ENCODE measurements around the gene ZNF496. TPM values are rescaled to one million over a fixed set of nuclear protein-coding genes. Genes with fewer than 3 reads are reported as not detected.

ZNF496 gene
- total and polyA plus RNA-seq, 2 of the 13 experiments (the other 11 are each of a cell fraction or from before 2014, with no cell fraction given): 14.8 to 18.6 TPM

DNA sequence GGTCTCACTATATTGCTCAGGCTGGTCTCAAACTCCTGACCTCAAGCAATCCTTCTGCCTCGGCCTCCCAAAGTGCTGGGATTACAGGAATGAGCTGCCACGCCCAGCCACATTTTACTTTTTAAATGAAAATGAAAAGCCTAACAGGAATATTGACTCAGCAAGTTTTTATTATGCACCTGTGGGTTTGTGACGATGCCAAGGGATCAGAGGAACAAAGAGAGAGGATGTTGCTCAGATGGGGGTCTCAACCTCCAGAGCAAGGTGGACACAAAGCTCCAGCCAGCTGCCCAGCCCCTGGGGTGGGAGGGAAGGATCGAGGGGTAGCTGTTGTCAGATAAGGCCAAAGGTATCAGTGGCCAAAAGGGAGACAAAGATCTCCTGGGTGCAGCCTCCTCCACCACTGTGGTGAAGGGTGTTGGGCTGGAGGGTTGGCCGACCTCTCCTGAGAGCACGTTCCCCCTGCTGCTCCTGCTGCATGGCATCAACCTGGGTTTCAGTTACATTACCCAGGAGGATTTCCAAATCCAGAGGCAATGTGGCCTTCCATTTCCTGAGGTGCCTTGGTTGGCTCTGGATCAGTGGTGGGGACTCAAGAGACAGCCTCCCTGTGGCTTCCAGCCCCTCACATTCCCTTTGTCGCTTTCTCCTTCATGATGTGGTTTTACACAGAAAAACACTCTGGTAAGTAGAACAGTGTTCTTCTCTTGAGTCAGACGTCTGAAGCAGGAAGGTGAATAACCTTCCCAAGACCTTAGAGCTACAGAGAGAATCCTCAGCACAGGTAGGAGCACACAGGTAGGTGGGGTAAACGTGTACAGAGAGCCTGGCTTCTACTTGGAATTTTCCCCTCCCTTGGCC lies 34.2 kb downstream of the ZNF496 start:
- H3K36me3 ChIP-seq (replicated peaks in 1 of 2; ENCODE audit: control insufficient read depth in 1 of 2, insufficient read depth in 2 of 2, low read length in 2 of 2): peaks cover 8 to 11% of the 10 kb centered on the region in 2 experiments; a peak in 4 of 5 replicates
- CTCF ChIA-PET (ENCODE audit: low intra/inter-chr PET ratio, low total read pairs): no interaction called here
- FAIRE-seq: no peak
- H3K4me2 ChIP-seq (ENCODE audit: low read depth, low read length): no peak overlapping the region
- intact Hi-C loops (cut with micrococcal nuclease; ENCODE audit: unreplicated experiment): no loop called here
- no TSS peak for BruUV-seq (replicated peaks)
- in situ Hi-C loops (cut with HindIII; ENCODE audit: extremely low pct_ligation_motif_present, low pct_unique_long_range_greater_than_20kb): no loop called here
- H3K9ac ChIP-seq (ENCODE audit: insufficient read depth, low read depth, low read length): no peak overlapping the region
- no peaks in the 10 kb centered on the region for H3K79me2 ChIP-seq (ENCODE audit: insufficient read depth, low read length)
- H3K27me3 ChIP-seq (ENCODE audit: control insufficient read depth in 1 of 2, insufficient read depth in 2 of 2, low read length in 2 of 2): no peaks in the 10 kb centered on the region
- TF ChIP-seq GFI1 (CRISPR knock-in tag; IDR thresholded peaks at IDR 0.05; ENCODE audit: borderline replicate concordance): no peak
- TF ChIP-seq, protein P1, sequence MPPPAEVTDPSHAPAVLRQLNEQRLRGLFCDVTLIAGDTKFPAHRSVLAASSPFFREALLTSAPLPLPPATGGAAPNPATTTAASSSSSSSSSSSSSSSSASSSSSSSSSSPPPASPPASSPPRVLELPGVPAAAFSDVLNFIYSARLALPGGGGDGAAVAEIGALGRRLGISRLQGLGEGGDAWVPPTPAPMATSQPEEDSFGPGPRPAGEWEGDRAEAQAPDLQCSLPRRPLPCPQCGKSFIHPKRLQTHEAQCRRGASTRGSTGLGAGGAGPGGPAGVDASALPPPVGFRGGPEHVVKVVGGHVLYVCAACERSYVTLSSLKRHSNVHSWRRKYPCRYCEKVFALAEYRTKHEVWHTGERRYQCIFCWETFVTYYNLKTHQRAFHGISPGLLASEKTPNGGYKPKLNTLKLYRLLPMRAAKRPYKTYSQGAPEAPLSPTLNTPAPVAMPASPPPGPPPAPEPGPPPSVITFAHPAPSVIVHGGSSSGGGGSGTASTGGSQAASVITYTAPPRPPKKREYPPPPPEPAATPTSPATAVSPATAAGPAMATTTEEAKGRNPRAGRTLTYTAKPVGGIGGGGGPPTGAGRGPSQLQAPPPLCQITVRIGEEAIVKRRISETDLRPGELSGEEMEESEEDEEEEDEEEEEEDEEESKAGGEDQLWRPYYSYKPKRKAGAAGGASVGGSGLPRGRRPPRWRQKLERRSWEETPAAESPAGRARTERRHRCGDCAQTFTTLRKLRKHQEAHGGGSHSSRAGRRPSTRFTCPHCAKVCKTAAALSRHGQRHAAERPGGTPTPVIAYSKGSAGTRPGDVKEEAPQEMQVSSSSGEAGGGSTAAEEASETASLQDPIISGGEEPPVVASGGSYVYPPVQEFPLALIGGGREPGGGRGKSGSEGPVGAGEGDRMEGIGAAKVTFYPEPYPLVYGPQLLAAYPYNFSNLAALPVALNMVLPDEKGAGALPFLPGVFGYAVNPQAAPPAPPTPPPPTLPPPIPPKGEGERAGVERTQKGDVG (CRISPR knock-in tag; IDR thresholded peaks at IDR 0.05; ENCODE audit: borderline replicate concordance): no peak
- TF ChIP-seq HHEX (CRISPR knock-in tag; IDR thresholded peaks at IDR 0.05): no peak
- 0 out of 2 replicates have a peak, but pooled peaks have one; percentile 9 for TF ChIP-seq POLR2G (IDR thresholded peaks at IDR 0.05; ENCODE audit: low read depth, low read length)
- no peak for TF ChIP-seq POGK (CRISPR knock-in tag; conservative IDR thresholded peaks at IDR 0.05)
- TF ChIP-seq GPN1 (CRISPR knock-in tag; IDR thresholded peaks at IDR 0.05; ENCODE audit: borderline replicate concordance): no peak
- TF ChIP-seq, protein P2, sequence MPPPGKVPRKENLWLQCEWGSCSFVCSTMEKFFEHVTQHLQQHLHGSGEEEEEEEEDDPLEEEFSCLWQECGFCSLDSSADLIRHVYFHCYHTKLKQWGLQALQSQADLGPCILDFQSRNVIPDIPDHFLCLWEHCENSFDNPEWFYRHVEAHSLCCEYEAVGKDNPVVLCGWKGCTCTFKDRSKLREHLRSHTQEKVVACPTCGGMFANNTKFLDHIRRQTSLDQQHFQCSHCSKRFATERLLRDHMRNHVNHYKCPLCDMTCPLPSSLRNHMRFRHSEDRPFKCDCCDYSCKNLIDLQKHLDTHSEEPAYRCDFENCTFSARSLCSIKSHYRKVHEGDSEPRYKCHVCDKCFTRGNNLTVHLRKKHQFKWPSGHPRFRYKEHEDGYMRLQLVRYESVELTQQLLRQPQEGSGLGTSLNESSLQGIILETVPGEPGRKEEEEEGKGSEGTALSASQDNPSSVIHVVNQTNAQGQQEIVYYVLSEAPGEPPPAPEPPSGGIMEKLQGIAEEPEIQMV (CRISPR knock-in tag; IDR thresholded peaks at IDR 0.05; ENCODE audit: low read depth): no peak
- TF ChIP-seq MAFK (conservative IDR thresholded peaks at IDR 0.05 in 1 of 2, IDR thresholded peaks at IDR 0.05 in 1 of 2; ENCODE audit: low read length in 2 of 2): 0 out of 4 replicates have a peak, but pooled peaks of 1 of the 2 experiments have one; percentile 9
- TF ChIP-seq NFE2 (CRISPR knock-in tag; IDR thresholded peaks at IDR 0.05): no peak
- no peak for TF ChIP-seq PAF1 (CRISPR knock-in tag; IDR thresholded peaks at IDR 0.05)
- ATAC-seq: no peak
- H2AFZ ChIP-seq (ENCODE audit: low read length): no peak overlapping the region
- WGBS (ENCODE audit: low lambda C conversion rate): 93% methylated on average over 9 of the region's 9 CpGs
- no peaks in the 10 kb centered on the region for H3K4me1 ChIP-seq (ENCODE audit: insufficient read depth, low read length)
- no peaks in the 10 kb centered on the region for H3K9me3 ChIP-seq (ENCODE audit: low read length)
- no peaks in the 10 kb centered on the region for H4K20me1 ChIP-seq (ENCODE audit: insufficient read depth, low read length)
- no peak overlapping the region for H3K4me3 ChIP-seq (replicated peaks in 1 of 3; ENCODE audit: insufficient read depth in 1 of 3, low read depth in 2 of 3, low read length in 3 of 3)
- no peak for DNase-seq (ENCODE audit: low spot score)
- no peak overlapping the region for H3K27ac ChIP-seq (ENCODE audit: extremely low read length, insufficient read depth, low read length)
- POLR2A ChIA-PET: no interaction called here
